Lower leg skin (tissue), 4 donors: Measurements from ENCODE around the gene SMARCB1. TPM values are rescaled to one million over a fixed set of nuclear protein-coding genes. Genes with fewer than 3 reads are reported as not detected.

Source experiments
- DNase-seq, 2 donors: peaks; one replicate each; pipeline ENCODE4 v3.0.0-alpha.2; 2019; ENCODE audit warnings: low spot score in 2 of 2
- H3K4me3 ChIP-seq: fragments of 200-600 bp; sonication (generic); 2 replicates; pipeline ENCODE4 v1.5.1; 2017; ENCODE audit warnings: mild to moderate bottlenecking, low read depth; ENCODE audit not compliant: poor library complexity, severe bottlenecking
- CTCF ChIP-seq, 3 donors: fragments of 450-650 bp; IDR thresholded peaks; one replicate each; pipeline ENCODE4 v1.5.1; 2016; ENCODE audit warnings: antibody characterized with exemption in 3 of 3, mild to moderate bottlenecking in 3 of 3, moderate library complexity in 2 of 3
- POLR2A ChIP-seq, 2 donors: fragments of 450-650 bp; IDR thresholded peaks; one replicate each; pipeline ENCODE4 v1.6.1; 2016 to 2017; ENCODE audit warnings: antibody characterized with exemption in 2 of 2, mild to moderate bottlenecking in 1 of 2, moderate library complexity in 1 of 2
- WGBS, 2 donors: methylation state at CpG; one replicate each; pipeline ENCODE4 v1.1.5; 2018; 5-methylcytosine and 5-hydroxymethylcytosine counted together
- intact Hi-C: fragments of 100-400 bp; cut with DNase I; formaldehyde crosslinking; loops from one replicate; pipeline ENCODE4 v1.15.0; 2023; ENCODE audit warnings: low total_unique reads
- total RNA-seq, 4 donors: library from RNA; depleted of rRNA; stranded (reverse); fragments of >200 nt; gene quantifications; one replicate each; pipeline ENCODE4 v1.1.0, GENCODE V29; 2016

Gene SMARCB1
- total RNA-seq, 4 donors from 2014 or later = 52.2 to 61.6 (median 55.2) TPM

- no peak for DNase-seq
- H3K4me3 ChIP-seq = no peak overlapping the region
- WGBS, 2 donors = 67 to 70% methylated on average over 10 to 11 of the region's 15 CpGs
- TF ChIP-seq CTCF (IDR thresholded peaks at IDR 0.05) (no peak), POLR2A (IDR thresholded peaks at IDR 0.05) (no peak)
- intact Hi-C loops = no loop called here
Observed at GRCh38 chr22:23826510-23827350, 40.0 kb downstream of the SMARCB1 start.

GRCh38 chr22:23827351-23827995, 40.7 kb downstream of the SMARCB1 start:
- intact Hi-C loops = no loop called here
- TF ChIP-seq POLR2A (IDR thresholded peaks at IDR 0.05) (no peak), CTCF (IDR thresholded peaks at IDR 0.05) (no peak)
- no peak for DNase-seq
- 83 to 87% methylated on average over 10 to 11 of the region's 11 CpGs for WGBS, 2 donors
- H3K4me3 ChIP-seq = no peak overlapping the region

DNA sequence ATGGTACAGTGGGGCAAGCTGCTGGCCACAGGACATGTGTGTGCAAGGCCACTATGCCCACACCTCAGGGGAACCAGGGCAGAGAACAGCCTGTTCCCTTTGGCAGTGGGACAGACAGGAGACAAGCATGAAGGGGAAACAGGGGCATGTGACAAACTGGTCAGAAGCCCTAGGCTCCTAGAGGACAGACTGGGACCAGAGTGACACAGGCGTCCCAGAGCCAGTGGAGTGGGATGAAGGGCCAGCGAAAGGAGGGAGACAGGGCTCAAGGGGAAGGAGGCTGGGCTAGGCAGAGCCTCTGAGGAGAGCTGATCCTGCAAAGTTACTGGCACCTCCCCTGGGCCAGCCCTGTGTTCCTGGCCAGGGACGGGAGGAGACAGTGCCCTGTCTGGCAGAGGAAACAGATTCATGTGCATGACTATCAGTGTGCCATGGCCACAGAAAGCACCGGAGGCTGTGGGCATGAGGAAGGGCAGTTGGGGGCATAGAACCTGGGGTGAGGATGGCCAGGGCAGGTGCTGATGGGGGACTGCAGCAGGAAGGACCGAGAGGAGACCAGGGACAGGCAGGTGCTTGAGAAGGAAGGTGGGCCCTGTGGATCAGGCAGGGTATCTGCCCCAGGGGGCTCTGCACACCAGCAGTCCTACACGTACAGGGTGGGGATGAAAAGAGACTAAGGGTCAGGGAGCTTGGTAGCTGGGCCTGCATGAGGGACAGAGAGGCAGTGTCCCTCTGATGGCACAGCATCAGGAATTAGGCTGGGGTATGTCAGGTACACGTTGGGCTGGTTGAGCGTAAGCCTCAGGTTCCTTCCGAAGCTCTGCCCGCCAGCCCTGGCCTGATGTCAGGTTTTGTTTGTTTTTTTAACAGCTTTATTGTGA, 42.3 kb downstream of the SMARCB1 start:
- intact Hi-C loops = no loop called here
- 84 to 85% methylated on average over 10 of the region's 10 CpGs for WGBS, 2 donors
- no peak overlapping the region for H3K4me3 ChIP-seq
- TF ChIP-seq POLR2A (IDR thresholded peaks at IDR 0.05) = no peak
- TF ChIP-seq CTCF (IDR thresholded peaks at IDR 0.05) = no peak
- no peak for DNase-seq

- DNase-seq = no peak
- intact Hi-C loops = no loop called here
- no peak for TF ChIP-seq CTCF (IDR thresholded peaks at IDR 0.05)
- TF ChIP-seq POLR2A (IDR thresholded peaks at IDR 0.05) = no peak
- WGBS, 2 donors = 66 to 82% methylated on average over 7 of the region's 7 CpGs
- no peak overlapping the region for H3K4me3 ChIP-seq
Observed at GRCh38 chr22:23829845-23830372, 43.1 kb downstream of the SMARCB1 start.

DNA sequence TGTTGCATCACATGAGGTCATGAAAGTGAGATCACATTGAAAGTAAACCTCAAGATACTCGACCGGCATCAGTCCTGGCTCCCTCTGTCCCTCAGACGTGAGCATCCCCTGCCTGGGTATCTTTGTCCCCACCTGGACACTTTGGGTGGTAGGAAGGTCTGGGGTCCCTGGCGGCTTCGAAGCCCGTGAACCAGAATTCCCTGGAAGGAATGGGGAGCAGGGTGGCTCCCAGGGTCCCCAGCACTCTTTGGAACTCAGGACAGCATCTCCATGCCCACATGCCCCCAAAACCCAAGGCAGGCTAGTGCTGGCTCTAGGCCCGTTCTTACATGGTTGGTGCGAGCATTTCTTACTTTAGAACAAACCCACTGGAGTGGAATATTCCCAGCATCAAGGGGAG, 44.5 kb downstream of the SMARCB1 start:
- 92 to 93% methylated on average over 8 of the region's 8 CpGs for WGBS, 2 donors
- DNase-seq = no peak
- intact Hi-C loops = no loop called here
- no peak overlapping the region for H3K4me3 ChIP-seq
- TF ChIP-seq CTCF (IDR thresholded peaks at IDR 0.05) (no peak), POLR2A (IDR thresholded peaks at IDR 0.05) (no peak)
